ENCODE measurements around the gene IL15. TPM values are rescaled to one million over a fixed set of nuclear protein-coding genes. Genes with fewer than 3 reads are reported as not detected.

The IL15 gene
- polyA plus RNA-seq, 2 of the 4 experiments (the other 2 are of a cell fraction) = 14.1 to 32.3 TPM

- CTCF ChIA-PET = no interaction called here
Observed at GRCh38 chr4:141757287-141757686, 120.9 kb downstream of the IL15 start.

GRCh38 chr4:141759796-141760425 is 123.5 kb downstream of the IL15 start:
- WGBS (ENCODE audit: missing lambda C conversion rate) = 35% methylated on average over 1 of the region's 1 CpG
- Histone ChIP-seq H3K4me1 (0 out of 3 replicates have a peak, but pooled peaks cover 3% of the 10 kb centered on the region), H3K4me3 (no peak overlapping the region), H3K9me3 (no peaks in the 10 kb centered on the region), H3K27ac (no peak overlapping the region), H3K4me2 (no peak overlapping the region)
- no peak for ATAC-seq
- CTCF ChIA-PET = no interaction called here
- TF ChIP-seq TP53 (CRISPR knock-in tag; IDR thresholded peaks at IDR 0.05) (no peak), ELK1 (IDR thresholded peaks at IDR 0.05; ENCODE audit: low read depth, low read length) (no peak), CBX8 (IDR thresholded peaks at IDR 0.05) (no peak), E2F6 (IDR thresholded peaks at IDR 0.05; ENCODE audit: borderline replicate concordance, low read depth) (no peak), HOXB5 (CRISPR knock-in tag; IDR thresholded peaks at IDR 0.05) (no peak), USF2 (IDR thresholded peaks at IDR 0.05) (no peak), HOXA7 (CRISPR knock-in tag; IDR thresholded peaks at IDR 0.05) (no peak), RFX5 (IDR thresholded peaks at IDR 0.05) (no peak), CEBPB (IDR thresholded peaks at IDR 0.05) (no peak), JUN (IDR thresholded peaks at IDR 0.05) (no peak)
- FAIRE-seq = no peak
- POLR2A ChIA-PET = no interaction called here
- DNase-seq (ENCODE audit: low read depth in 1 of 2, low spot score in 1 of 2) = no peak

More at GRCh38 chr4:141757287-141757686, 120.9 kb downstream of the IL15 start:
- Histone ChIP-seq H3K4me1 (0 out of 3 replicates have a peak, but pooled peaks cover 3% of the 10 kb centered on the region), H3K9me3 (no peaks in the 10 kb centered on the region), H3K27ac (no peak overlapping the region), H3K4me3 (no peak overlapping the region), H3K4me2 (no peak overlapping the region)
- WGBS (ENCODE audit: missing lambda C conversion rate) = 81% methylated on average over 2 of the region's 2 CpGs
- TF ChIP-seq KDM5A (IDR thresholded peaks at IDR 0.05) (no peak), RARB (CRISPR knock-in tag; IDR thresholded peaks at IDR 0.05) (no peak), HES2 (IDR thresholded peaks at IDR 0.05) (no peak), RCOR1 (IDR thresholded peaks at IDR 0.05; ENCODE audit: low read depth, low read length) (no peak), RNF2 (IDR thresholded peaks at IDR 0.05; ENCODE audit: borderline replicate concordance, low read depth) (no peak)
- FAIRE-seq (no peak), ATAC-seq (no peak), DNase-seq (ENCODE audit: low read depth in 1 of 2, low spot score in 1 of 2) (no peak)
- POLR2A ChIA-PET = no interaction called here

- no peak for DNase-seq (ENCODE audit: low read depth in 1 of 2, low spot score in 1 of 2)
- H3K9me3 ChIP-seq = no peaks in the 10 kb centered on the region
- ChIA-PET CTCF (no interaction called here), POLR2A (no interaction called here)
- WGBS (ENCODE audit: missing lambda C conversion rate) = 81% methylated on average over 2 of the region's 2 CpGs
- no peak for FAIRE-seq
- no peak overlapping the region for H3K4me3 ChIP-seq
- no peak for ATAC-seq
- 0 out of 3 replicates have a peak, but pooled peaks cover 3% of the 10 kb centered on the region for H3K4me1 ChIP-seq
- H3K27ac ChIP-seq = no peak overlapping the region
- H3K4me2 ChIP-seq = no peak overlapping the region
- TF ChIP-seq NFE2L2 (conservative IDR thresholded peaks at IDR 0.05; ENCODE audit: low read length) (no peak), MAFK (IDR thresholded peaks at IDR 0.05; ENCODE audit: partially characterized antibody) (no peak), EP300 (IDR thresholded peaks at IDR 0.05) (no peak), ZC3H11A (IDR thresholded peaks at IDR 0.05) (no peak), NR3C1 (IDR thresholded peaks at IDR 0.05) (no peak), KDM5A (IDR thresholded peaks at IDR 0.05) (no peak), RARB (CRISPR knock-in tag; IDR thresholded peaks at IDR 0.05) (no peak), ZFP36 (IDR thresholded peaks at IDR 0.05; ENCODE audit: borderline replicate concordance, partially characterized antibody) (no peak), FOSL2 (IDR thresholded peaks at IDR 0.05) (no peak), FOSL2 (CRISPR knock-in tag; IDR thresholded peaks at IDR 0.05) (no peak), HOXB5 (CRISPR knock-in tag; IDR thresholded peaks at IDR 0.05) (no peak), ESRRA (IDR thresholded peaks at IDR 0.05; ENCODE audit: borderline replicate concordance, low read length) (no peak), USF2 (IDR thresholded peaks at IDR 0.05) (no peak), POLR2AphosphoS2 (conservative IDR thresholded peaks at IDR 0.05; ENCODE audit: low read length) (no peak), ATOH8 (CRISPR knock-in tag; IDR thresholded peaks at IDR 0.05; ENCODE audit: low read depth) (no peak), CHD4 (IDR thresholded peaks at IDR 0.05; ENCODE audit: borderline replicate concordance) (no peak), RFX5 (IDR thresholded peaks at IDR 0.05) (no peak), GATA3 (IDR thresholded peaks at IDR 0.05; ENCODE audit: borderline replicate concordance) (no peak), E2F6 (IDR thresholded peaks at IDR 0.05; ENCODE audit: borderline replicate concordance, low read depth) (no peak)
Observed at GRCh38 chr4:141761926-141762325, 125.5 kb downstream of the IL15 start.

All from A549 (cell line).